Psoas muscle (tissue), 8 donors: ENCODE measurements around the gene CD180. TPM values are rescaled to one million over a fixed set of nuclear protein-coding genes. Genes with fewer than 3 reads are reported as not detected.

Experiments
- ATAC-seq, 4 donors: fragments of 200-7000 bp; cut with Tn5 transposase; one replicate each; pipeline ENCODE4 v1.9.1; 2020; ENCODE audit warnings: moderate library complexity in 3 of 4, mild to moderate bottlenecking in 2 of 4
- DNase-seq, 2 donors: peaks; one replicate each; pipeline ENCODE4 v3.0.0-alpha.2; 2020
- H3K27ac ChIP-seq: fragments of 200-600 bp; one replicate; pipeline ENCODE4 v1.8.0; 2022
- H3K27me3 ChIP-seq, 3 donors: fragments of 200-600 bp in 1 of 3; one replicate each; pipeline versions ENCODE4 v1.6.1 to v1.8.0; 2013 to 2022; ENCODE audit warnings: low read length in 2 of 3, mild to moderate bottlenecking in 2 of 3, moderate library complexity in 1 of 3; ENCODE audit not compliant: insufficient read depth in 3 of 3
- H3K36me3 ChIP-seq, 2 donors: fragments of 200-600 bp in 1 of 2; one replicate each; pipeline versions ENCODE4 v1.6.1 to v1.8.0; 2013 to 2022; ENCODE audit warnings: low read depth in 1 of 2, mild to moderate bottlenecking in 1 of 2, moderate library complexity in 1 of 2; ENCODE audit not compliant: insufficient read depth in 1 of 2
- H3K4me1 ChIP-seq: fragments of 200-600 bp; one replicate; pipeline ENCODE4 v1.8.0; 2022
- H3K4me3 ChIP-seq: fragments of 200-600 bp; one replicate; pipeline ENCODE4 v1.8.0; 2022; ENCODE audit warnings: mild to moderate bottlenecking
- H3K9me3 ChIP-seq: fragments of 200-600 bp; one replicate; pipeline ENCODE4 v1.8.0; 2022
- CTCF ChIP-seq: fragments of 200-600 bp; IDR thresholded peaks from one replicate; pipeline ENCODE4 v1.8.0; 2022; ENCODE audit warnings: antibody characterized with exemption
- WGBS, 3 donors: extraction: QIAGEN DNeasy Blood & Tissue Kit; methylation state at CpG; one replicate each; pipeline versions ENCODE4 v1.1.6 to v1.1.7; 2013; 5-methylcytosine and 5-hydroxymethylcytosine counted together
- intact Hi-C, 2 donors: fragments of 100-400 bp; cut with DNase I; formaldehyde crosslinking; loops; one replicate each; pipeline versions ENCODE4 v1.11.0 to v1.14.2; 2022
- polyA plus RNA-seq, 3 donors: library from polyadenylated mRNA; stranded (reverse); fragments of 200-250 nt; gene quantifications; one replicate each; pipeline ENCODE4 v1.2.3, GENCODE V29; 2013
- total RNA-seq, 4 donors: library from RNA; stranded (reverse); fragmentation: NEBNext Ultra II Directional in 2 of 4; extraction: Animal tissue kit (Norgen Biotek cat#: 25700) in 2 of 4; gene quantifications; one replicate each; pipeline versions ENCODE4 v1.2.1 to v1.2.4, GENCODE V29; 2021 to 2023
- donor health status: healthy with polysubstance abuse.
- donor health status: DM: no; HTN: no; CAD: no; lungs with moderate emphysema.
- donor health status: Bipolar disorder and iron deficiency.
- donor health status: healthy.
- donor health status: DM: yes; HTN: yes; CAD: no.
- donor health status: DM: no; HTN: no; CAD: no.
- donor health status: DM: no; HTN: no; CAD: no.
- donor health status: DM: yes; HTN: yes; CAD: no.

Gene CD180
- total and polyA plus RNA-seq, 7 donors, result 0.06 to 0.74 (median 0.24) TPM

GRCh38 chr5:67215519-67216471, 19.2 kb upstream of the CD180 start:
- H3K9me3 ChIP-seq, result no peaks in the 10 kb centered on the region
- WGBS, 3 donors, result 26 to 33% (median 27%) methylated on average over 19 of the region's 19 CpGs
- DNase-seq (peak; percentile 68 to 90), ATAC-seq (peak; percentile 53 to 84 (median 64))
- intact Hi-C loops, result no loop called here
- H3K36me3 ChIP-seq, result no peaks in the 10 kb centered on the region
- no peaks in the 10 kb centered on the region for H3K27me3 ChIP-seq
- peak overlapping the region; percentile 18 for H3K27ac ChIP-seq
- TF ChIP-seq CTCF, result no peak
- peaks cover 8% of the 10 kb centered on the region for H3K4me1 ChIP-seq
- H3K4me3 ChIP-seq, result peak overlapping the region; percentile 42

GRCh38 chr5:67214707-67215447, 18.3 kb upstream of the CD180 start:
- no peak overlapping the region for H3K4me3 ChIP-seq
- TF ChIP-seq CTCF, result no peak
- DNase-seq, result no peak
- no peaks in the 10 kb centered on the region for H3K36me3 ChIP-seq
- peak in 3 of 4 donors; percentile 15 to 56 (median 33) for ATAC-seq
- 61 to 73% (median 65%) methylated on average over 12 of the region's 12 CpGs for WGBS, 3 donors
- intact Hi-C loops, result loop anchor here in 1 of 2 donors (5.0 kb wide), 1 partner anchor 403 kb away; no protein-coding TSS in a partner anchor
- no peaks in the 10 kb centered on the region for H3K27me3 ChIP-seq
- H3K4me1 ChIP-seq, result peaks cover 8% of the 10 kb centered on the region
- H3K27ac ChIP-seq, result peak overlapping the region; percentile 18
- no peaks in the 10 kb centered on the region for H3K9me3 ChIP-seq

GRCh38 chr5:67214036-67214435, 17.4 kb upstream of the CD180 start:
- Histone ChIP-seq H3K27ac (no peak overlapping the region), H3K4me1 (peaks cover 8% of the 10 kb centered on the region), H3K27me3 (no peaks in the 10 kb centered on the region), H3K9me3 (no peaks in the 10 kb centered on the region), H3K36me3 (no peaks in the 10 kb centered on the region), H3K4me3 (no peak overlapping the region)
- WGBS, 3 donors, result 84 to 92% (median 89%) methylated on average over 6 of the region's 6 CpGs
- intact Hi-C loops, result loop anchor here in 1 of 2 donors (5.0 kb wide), 1 partner anchor 402 kb away; no protein-coding TSS in a partner anchor
- DNase-seq (no peak), ATAC-seq (no peak)
- TF ChIP-seq CTCF, result no peak

DNA sequence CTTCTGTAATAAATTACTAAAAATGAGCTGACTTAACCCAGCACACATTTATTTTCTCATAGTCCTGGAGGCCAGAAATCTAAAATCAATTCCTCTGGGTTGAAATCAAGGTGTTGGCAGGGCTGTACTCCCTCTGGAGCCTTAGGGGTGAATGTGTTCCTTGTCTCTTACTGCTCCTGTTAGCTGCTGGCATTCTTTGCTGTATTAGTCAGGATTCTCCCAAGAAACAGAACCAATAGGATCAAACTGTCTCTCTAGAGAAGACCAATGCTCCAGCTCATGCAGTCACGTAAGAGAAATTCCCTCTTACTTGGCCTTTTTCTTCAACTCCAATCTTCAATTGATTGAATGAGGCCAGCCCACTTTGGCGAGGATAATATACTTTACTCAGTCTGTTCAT, 15.3 kb upstream of the CD180 start:
- DNase-seq (no peak), ATAC-seq (no peak)
- intact Hi-C loops, result loop anchor here in 1 of 2 donors (5.0 kb wide), 1 partner anchor 400 kb away; no protein-coding TSS in a partner anchor
- WGBS, 3 donors, result 85 to 89% (median 86%) methylated on average over 2 of the region's 2 CpGs
- no peaks in the 10 kb centered on the region for H3K36me3 ChIP-seq
- no peak overlapping the region for H3K27ac ChIP-seq
- no peaks in the 10 kb centered on the region for H3K27me3 ChIP-seq
- peaks cover 8% of the 10 kb centered on the region for H3K4me1 ChIP-seq
- H3K9me3 ChIP-seq, result no peaks in the 10 kb centered on the region
- H3K4me3 ChIP-seq, result no peak overlapping the region
- no peak for TF ChIP-seq CTCF
